Measurements from ENCODE around the gene ADGRB2.

The ADGRB2 gene

GRCh38 chr1:31764312-31765040 is at the start of gene ADGRB2:
Gene ADGRB2, minus strand, starts transcription at chr1:31764340. Its CDS starts 7,119 bp downstream, at chr1:31757221.
- peak within 1 kb of the TSS; percentile 34; the same call in 1 of the 2 replicates for H3K4me3 ChIP-seq (ENCODE audit: low read length)
- no peak for TF ChIP-seq ZNF274 (IDR thresholded peaks at IDR 0.05; ENCODE audit: low read depth, low read length)

GRCh38 chr1:31812158-31812829 is 48.2 kb upstream of the ADGRB2 start:
- no peak overlapping the region for H3K4me3 ChIP-seq (ENCODE audit: low read length)
- TF ChIP-seq ZNF274 (IDR thresholded peaks at IDR 0.05; ENCODE audit: low read depth, low read length) = no peak

DNA sequence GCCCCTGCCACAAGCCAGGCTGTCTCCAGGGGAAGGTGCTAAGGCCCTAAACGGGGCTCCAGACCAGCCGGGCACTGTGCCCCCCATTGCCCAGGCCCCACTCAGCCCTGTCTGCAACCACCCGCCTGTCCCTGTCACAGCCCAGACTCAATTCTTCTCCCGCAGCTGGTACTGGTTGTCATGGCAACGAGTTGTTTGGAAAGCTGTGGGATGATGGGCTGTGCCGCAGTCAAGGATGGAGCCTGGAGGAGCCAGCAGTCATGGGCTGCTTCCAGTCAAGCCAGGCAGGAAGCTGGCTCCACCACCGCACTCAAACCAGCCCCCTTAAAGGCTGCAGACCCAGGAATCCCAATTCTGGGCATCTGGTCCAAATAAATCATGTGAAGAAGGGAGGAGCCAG is 47.5 kb upstream of the ADGRB2 start:
- H3K4me3 ChIP-seq (ENCODE audit: low read length) = no peak overlapping the region
- no peak for TF ChIP-seq ZNF274 (IDR thresholded peaks at IDR 0.05; ENCODE audit: low read depth, low read length)

- no peak for TF ChIP-seq ZNF274 (IDR thresholded peaks at IDR 0.05; ENCODE audit: low read depth, low read length)
- no peak overlapping the region for H3K4me3 ChIP-seq (ENCODE audit: low read length)
These were observed 45.6 kb upstream of the ADGRB2 start for GRCh38 chr1:31809698-31810097.

- no peak for TF ChIP-seq ZNF274 (IDR thresholded peaks at IDR 0.05; ENCODE audit: low read depth, low read length)
- H3K4me3 ChIP-seq (ENCODE audit: low read length) = no peak overlapping the region
These were observed 43.3 kb upstream of the ADGRB2 start for GRCh38 chr1:31807273-31808048.

DNA sequence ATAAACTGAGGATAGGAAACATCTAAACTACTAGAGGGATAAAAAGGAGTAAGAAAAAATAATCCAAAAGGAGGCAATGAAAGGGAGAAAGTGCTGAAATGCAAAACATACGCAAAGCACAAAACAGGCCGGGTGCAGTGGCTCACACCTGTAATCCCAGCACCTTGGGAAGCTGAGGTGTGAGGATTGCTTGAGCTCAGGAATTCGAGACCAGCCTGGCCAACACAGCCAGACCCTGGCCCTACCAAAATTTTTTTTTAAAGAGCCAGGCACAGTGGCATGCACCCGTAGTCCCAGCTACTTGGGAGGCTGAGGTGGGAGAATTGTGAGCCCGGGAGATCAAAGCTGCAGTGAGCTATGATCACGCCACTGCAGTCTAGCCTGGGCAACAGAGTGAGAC is 41.2 kb upstream of the ADGRB2 start:
- TF ChIP-seq ZNF274 (IDR thresholded peaks at IDR 0.05; ENCODE audit: low read depth, low read length) = no peak
- no peak overlapping the region for H3K4me3 ChIP-seq (ENCODE audit: low read length)

- no peak overlapping the region for H3K4me3 ChIP-seq (ENCODE audit: low read length)
- no peak for TF ChIP-seq ZNF274 (IDR thresholded peaks at IDR 0.05; ENCODE audit: low read depth, low read length)
These were observed 40.0 kb upstream of the ADGRB2 start for GRCh38 chr1:31804098-31804497.

- H3K4me3 ChIP-seq (ENCODE audit: low read length) = no peak overlapping the region
- no peak for TF ChIP-seq ZNF274 (IDR thresholded peaks at IDR 0.05; ENCODE audit: low read depth, low read length)
These were observed 39.5 kb upstream of the ADGRB2 start for GRCh38 chr1:31803610-31804009.

GRCh38 chr1:31802190-31803150 is 38.3 kb upstream of the ADGRB2 start:
- H3K4me3 ChIP-seq (ENCODE audit: low read length) = no peak overlapping the region

GRCh38 chr1:31801458-31801857 is 37.3 kb upstream of the ADGRB2 start:
- no peak overlapping the region for H3K4me3 ChIP-seq (ENCODE audit: low read length)
- TF ChIP-seq ZNF274 (IDR thresholded peaks at IDR 0.05; ENCODE audit: low read depth, low read length) = no peak

More at GRCh38 chr1:31802190-31803150, 38.3 kb upstream of the ADGRB2 start:
- TF ChIP-seq ZNF274 (IDR thresholded peaks at IDR 0.05; ENCODE audit: low read depth, low read length) = no peak

GRCh38 chr1:31800674-31800967 is 36.5 kb upstream of the ADGRB2 start:
- no peak overlapping the region for H3K4me3 ChIP-seq (ENCODE audit: low read length)
- no peak for TF ChIP-seq ZNF274 (IDR thresholded peaks at IDR 0.05; ENCODE audit: low read depth, low read length)

DNA sequence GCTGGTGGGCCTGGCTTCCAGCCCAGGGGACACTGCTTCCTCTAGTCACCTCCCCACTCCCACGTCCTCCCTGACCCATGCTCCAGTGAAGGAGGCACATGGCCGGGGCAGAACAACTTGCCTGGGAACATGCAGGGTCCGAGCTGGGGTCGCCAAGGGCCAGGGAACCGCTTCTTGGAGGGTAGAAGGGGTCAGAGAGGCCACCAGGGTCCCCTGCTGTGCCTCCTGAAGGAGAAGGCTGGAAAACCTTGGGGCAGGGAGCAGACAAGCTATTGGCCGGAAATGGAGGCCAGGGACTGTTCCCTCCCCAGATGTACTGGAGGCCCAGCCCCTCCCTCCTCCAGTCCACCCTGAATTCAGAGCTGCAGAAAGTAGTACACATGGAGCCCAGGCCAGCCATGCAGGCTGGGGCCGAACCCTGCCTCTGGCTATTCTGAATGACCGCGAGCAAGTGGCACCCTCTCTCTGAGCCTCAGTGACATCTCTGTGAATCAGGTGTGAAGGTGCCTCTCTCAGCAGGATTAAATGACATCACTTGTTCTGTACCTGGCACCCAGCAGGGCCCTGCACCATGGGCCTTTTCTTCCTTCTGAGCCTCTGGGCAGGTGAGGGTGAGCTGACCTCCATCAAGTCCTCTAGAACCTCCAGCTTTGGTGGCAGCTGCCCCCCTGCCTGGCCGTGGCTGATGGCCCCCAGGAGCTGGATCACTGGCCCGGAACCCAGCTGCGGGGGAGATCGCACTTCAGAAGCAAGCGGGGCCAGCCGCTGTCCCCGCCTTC is 35.9 kb upstream of the ADGRB2 start:
- no peak overlapping the region for H3K4me3 ChIP-seq (ENCODE audit: low read length)
- no peak for TF ChIP-seq ZNF274 (IDR thresholded peaks at IDR 0.05; ENCODE audit: low read depth, low read length)
